ENCODE results near the gene MYPOP.

Gene MYPOP

GRCh38 chr19:45854167-45854778 is 48.1 kb downstream of the MYPOP start:
- H3K27ac Mint-ChIP-seq: no peak overlapping the region
- no peaks in the 10 kb centered on the region for H3K27me3 Mint-ChIP-seq (ENCODE audit: low read depth)
- H3K4me1 Mint-ChIP-seq: no peaks in the 10 kb centered on the region
- H3K9me3 Mint-ChIP-seq: no peaks in the 10 kb centered on the region
- no peak overlapping the region for H3K4me3 Mint-ChIP-seq
- peaks cover 57% of the 10 kb centered on the region for H3K36me3 Mint-ChIP-seq (ENCODE audit: low read depth)
- no peak for TF ChIP-seq CTCF (IDR thresholded peaks at IDR 0.05; ENCODE audit: unreplicated experiment in 3 of 3)

DNA sequence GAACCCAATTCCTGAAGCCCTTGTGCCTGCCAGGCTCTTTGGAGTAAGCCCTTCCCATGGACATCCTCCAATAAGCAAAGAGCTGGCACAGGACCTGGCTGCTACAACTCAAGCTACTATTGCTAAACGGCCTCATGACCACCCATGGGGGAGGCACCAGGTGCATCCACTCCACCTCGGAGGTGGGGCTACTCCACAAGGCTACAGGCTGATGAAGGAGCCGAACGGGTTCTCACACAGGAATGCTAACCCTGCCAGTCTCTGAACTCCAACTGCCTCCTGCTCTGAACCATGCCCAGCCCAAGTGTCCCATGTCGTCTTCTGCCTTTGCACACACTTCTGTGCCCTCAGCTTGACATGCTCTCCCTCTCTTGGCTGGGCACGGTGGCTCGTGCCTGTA is 49.4 kb downstream of the MYPOP start:
- Mint-ChIP-seq H3K36me3 (ENCODE audit: low read depth) (peaks cover 51% of the 10 kb centered on the region), H3K4me3 (no peak overlapping the region), H3K4me1 (no peaks in the 10 kb centered on the region), H3K27me3 (ENCODE audit: low read depth) (no peaks in the 10 kb centered on the region), H3K9me3 (no peaks in the 10 kb centered on the region), H3K27ac (no peak overlapping the region)
- TF ChIP-seq CTCF (IDR thresholded peaks at IDR 0.05; ENCODE audit: unreplicated experiment in 3 of 3): no peak

GRCh38 chr19:45852145-45852750 is 50.2 kb downstream of the MYPOP start:
- Mint-ChIP-seq H3K36me3 (ENCODE audit: low read depth) (peaks cover 58% of the 10 kb centered on the region), H3K27ac (no peak overlapping the region), H3K4me3 (no peak overlapping the region), H3K9me3 (no peaks in the 10 kb centered on the region), H3K27me3 (ENCODE audit: low read depth) (no peaks in the 10 kb centered on the region), H3K4me1 (no peaks in the 10 kb centered on the region)
- TF ChIP-seq CTCF (IDR thresholded peaks at IDR 0.05; ENCODE audit: unreplicated experiment in 3 of 3): no peak

DNA sequence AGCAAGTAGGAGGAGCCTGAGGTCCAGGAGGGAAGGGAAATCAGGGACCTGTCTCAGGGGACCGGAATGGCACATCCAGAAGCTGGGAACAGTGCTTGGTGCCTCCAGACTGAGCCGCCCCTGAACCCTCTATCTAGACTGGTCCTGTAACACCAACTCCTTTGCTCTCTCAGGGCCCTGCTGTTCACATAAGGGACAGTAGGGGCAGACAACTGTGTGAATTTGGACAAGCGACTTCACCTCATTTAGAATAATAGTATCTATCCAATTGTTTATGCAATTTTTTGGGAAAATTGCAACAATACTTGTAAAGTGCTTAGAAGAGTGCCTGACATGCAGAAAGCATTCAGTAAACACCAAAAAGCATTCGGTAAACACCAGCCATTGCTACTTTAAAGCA is 53.5 kb downstream of the MYPOP start:
- Mint-ChIP-seq H3K9me3 (no peaks in the 10 kb centered on the region), H3K27ac (no peak overlapping the region), H3K36me3 (ENCODE audit: low read depth) (peaks cover 62% of the 10 kb centered on the region), H3K4me1 (no peaks in the 10 kb centered on the region), H3K4me3 (no peak overlapping the region), H3K27me3 (ENCODE audit: low read depth) (no peaks in the 10 kb centered on the region)
- TF ChIP-seq CTCF (IDR thresholded peaks at IDR 0.05; ENCODE audit: unreplicated experiment in 3 of 3): peak; percentile 24 to 35 (median 25)

DNA sequence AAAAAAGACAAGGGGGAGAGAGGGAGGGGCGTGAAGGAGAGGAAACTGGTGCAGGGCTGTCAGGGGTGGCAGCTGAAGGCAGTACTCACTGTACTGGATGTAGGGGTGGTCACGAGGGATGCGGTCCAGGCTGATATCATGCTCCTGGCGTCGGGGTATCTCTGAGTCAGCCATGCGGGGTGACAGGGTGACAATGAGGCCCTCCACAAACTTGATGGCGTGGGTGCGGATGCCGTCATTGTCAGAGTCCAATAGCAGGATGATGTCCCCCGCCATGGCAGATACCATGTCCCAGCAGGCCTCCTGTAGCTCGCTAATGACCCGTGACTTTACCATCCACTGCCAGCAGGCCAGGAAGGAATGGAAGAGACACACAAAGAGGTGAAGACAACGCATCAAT is 54.8 kb downstream of the MYPOP start:
- TF ChIP-seq CTCF (IDR thresholded peaks at IDR 0.05; ENCODE audit: unreplicated experiment in 3 of 3): no peak

GRCh38 chr19:45842198-45842597 is 60.2 kb downstream of the MYPOP start:
- TF ChIP-seq CTCF (IDR thresholded peaks at IDR 0.05; ENCODE audit: unreplicated experiment in 3 of 3): no peak
- Mint-ChIP-seq H3K36me3 (ENCODE audit: low read depth) (peaks cover 82% of the 10 kb centered on the region), H3K4me1 (no peaks in the 10 kb centered on the region), H3K27me3 (ENCODE audit: low read depth) (no peaks in the 10 kb centered on the region), H3K27ac (no peak overlapping the region), H3K4me3 (no peak overlapping the region), H3K9me3 (no peaks in the 10 kb centered on the region)

More for the DNA sequence above, 54.8 kb downstream of the MYPOP start:
- H3K9me3 Mint-ChIP-seq: no peaks in the 10 kb centered on the region
- H3K4me1 Mint-ChIP-seq: no peaks in the 10 kb centered on the region
- H3K36me3 Mint-ChIP-seq (ENCODE audit: low read depth): peaks cover 67% of the 10 kb centered on the region
- no peak overlapping the region for H3K27ac Mint-ChIP-seq
- H3K27me3 Mint-ChIP-seq (ENCODE audit: low read depth): no peaks in the 10 kb centered on the region
- H3K4me3 Mint-ChIP-seq: no peak overlapping the region
